Measurements from ENCODE around the gene IL6ST.

Gene IL6ST

GRCh38 chr5:55925181-55925580, 69.6 kb downstream of the IL6ST start:
- no peak overlapping the region for H3K4me3 ChIP-seq (replicated peaks in 1 of 2; ENCODE audit: low read depth in 2 of 2, low read length in 2 of 2)
- no peak for DNase-seq (ENCODE audit: low read depth in 2 of 2)
- TF ChIP-seq, protein P1, sequence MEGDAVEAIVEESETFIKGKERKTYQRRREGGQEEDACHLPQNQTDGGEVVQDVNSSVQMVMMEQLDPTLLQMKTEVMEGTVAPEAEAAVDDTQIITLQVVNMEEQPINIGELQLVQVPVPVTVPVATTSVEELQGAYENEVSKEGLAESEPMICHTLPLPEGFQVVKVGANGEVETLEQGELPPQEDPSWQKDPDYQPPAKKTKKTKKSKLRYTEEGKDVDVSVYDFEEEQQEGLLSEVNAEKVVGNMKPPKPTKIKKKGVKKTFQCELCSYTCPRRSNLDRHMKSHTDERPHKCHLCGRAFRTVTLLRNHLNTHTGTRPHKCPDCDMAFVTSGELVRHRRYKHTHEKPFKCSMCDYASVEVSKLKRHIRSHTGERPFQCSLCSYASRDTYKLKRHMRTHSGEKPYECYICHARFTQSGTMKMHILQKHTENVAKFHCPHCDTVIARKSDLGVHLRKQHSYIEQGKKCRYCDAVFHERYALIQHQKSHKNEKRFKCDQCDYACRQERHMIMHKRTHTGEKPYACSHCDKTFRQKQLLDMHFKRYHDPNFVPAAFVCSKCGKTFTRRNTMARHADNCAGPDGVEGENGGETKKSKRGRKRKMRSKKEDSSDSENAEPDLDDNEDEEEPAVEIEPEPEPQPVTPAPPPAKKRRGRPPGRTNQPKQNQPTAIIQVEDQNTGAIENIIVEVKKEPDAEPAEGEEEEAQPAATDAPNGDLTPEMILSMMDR (IDR thresholded peaks at IDR 0.05; ENCODE audit: low read depth, low read length) = no peak

DNA sequence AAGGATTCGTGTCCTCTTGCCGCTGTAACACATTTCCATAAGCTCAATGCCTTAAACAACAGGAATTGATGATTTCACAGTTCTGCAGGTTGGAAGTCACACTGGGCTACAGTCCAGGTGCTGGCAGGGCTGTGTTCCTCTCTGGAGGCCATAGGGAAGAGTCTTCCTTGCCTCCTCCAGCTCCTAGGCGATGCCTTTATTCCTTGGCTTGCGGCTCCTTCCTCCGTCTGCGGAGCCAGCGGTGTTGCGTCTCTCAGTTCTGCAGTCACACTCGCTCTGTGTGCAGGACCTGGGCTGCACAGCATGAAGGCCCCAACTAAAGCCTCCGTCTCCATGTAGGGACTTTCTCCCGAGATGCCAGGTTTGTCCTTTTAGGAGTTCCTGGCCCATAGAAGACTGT, 70.0 kb downstream of the IL6ST start:
- no peak overlapping the region for H3K4me3 ChIP-seq (replicated peaks in 1 of 2; ENCODE audit: low read depth in 2 of 2, low read length in 2 of 2)
- TF ChIP-seq, protein P1 (IDR thresholded peaks at IDR 0.05; ENCODE audit: low read depth, low read length) = no peak

DNA sequence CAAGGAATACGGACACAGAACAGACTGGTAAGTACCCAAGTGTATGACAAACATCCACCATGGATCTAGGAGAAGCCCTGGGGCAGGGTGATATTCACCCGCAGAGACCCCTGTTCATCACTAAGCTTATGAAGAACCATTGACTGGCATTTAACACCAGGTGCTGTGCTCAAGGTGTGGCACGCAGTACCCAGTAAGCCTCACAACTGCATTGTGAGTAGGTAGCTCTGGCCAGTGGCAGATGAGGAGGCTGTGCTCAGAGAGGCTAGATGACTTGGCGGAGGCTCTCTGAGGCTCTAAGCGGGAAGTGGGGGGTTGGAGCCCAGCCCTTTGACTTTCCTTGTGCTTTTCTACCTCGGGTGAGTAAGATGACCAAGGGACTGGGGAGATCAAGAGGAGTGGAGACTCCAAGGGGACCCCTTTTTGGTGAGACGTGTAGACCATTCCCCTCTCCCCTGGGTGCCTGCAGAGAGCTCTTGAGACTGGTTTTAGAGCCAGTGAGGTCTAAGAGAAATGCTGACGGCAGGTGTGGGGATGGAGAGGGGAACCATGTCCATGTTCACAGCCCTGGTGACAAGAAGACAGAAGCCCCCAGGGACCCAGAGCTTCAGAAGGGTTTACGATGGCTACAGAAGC, 70.8 kb downstream of the IL6ST start:
- no peak for DNase-seq (ENCODE audit: low read depth in 2 of 2)
- no peak overlapping the region for H3K4me3 ChIP-seq (replicated peaks in 1 of 2; ENCODE audit: low read depth in 2 of 2, low read length in 2 of 2)
- TF ChIP-seq, protein P1 (IDR thresholded peaks at IDR 0.05; ENCODE audit: low read depth, low read length) = no peak

More for the DNA sequence above, 70.0 kb downstream of the IL6ST start:
- DNase-seq (ENCODE audit: low read depth in 2 of 2) = no peak

DNA sequence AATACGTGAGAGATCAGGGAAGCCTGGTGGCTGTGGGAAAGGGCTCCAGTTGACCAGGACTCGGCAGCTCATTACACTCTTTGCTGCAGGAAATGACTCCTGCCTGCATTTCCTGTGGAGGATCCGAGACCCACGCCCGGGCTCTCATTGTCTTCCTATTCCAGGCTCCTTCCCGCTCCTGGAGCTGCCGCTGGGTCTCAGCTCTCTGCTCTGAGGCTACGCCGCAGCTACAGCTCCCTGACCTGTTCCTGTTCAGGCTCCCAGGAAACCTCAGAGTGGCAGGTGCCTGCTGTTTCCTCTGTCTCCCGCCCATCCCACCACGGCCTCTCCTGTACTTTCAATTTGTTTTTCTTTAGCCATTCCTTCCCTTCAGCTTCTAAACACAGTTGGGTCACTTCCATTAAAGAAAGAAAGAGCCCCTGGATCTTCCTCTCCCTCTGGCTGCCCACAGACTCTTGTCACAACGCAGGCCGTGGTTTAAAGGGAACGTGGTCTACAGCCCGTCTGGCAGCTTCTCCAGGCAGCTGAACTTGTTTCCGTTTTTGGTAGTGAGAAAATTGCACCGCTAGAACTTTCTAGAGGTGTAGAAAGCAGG, 71.5 kb downstream of the IL6ST start:
- TF ChIP-seq, protein P1 (IDR thresholded peaks at IDR 0.05; ENCODE audit: low read depth, low read length) = no peak
- peak overlapping the region; percentile 13 to 47 for H3K4me3 ChIP-seq (replicated peaks in 1 of 2; ENCODE audit: low read depth in 2 of 2, low read length in 2 of 2)
- DNase-seq (ENCODE audit: low read depth in 2 of 2) = peak; percentile 46 to 58

DNA sequence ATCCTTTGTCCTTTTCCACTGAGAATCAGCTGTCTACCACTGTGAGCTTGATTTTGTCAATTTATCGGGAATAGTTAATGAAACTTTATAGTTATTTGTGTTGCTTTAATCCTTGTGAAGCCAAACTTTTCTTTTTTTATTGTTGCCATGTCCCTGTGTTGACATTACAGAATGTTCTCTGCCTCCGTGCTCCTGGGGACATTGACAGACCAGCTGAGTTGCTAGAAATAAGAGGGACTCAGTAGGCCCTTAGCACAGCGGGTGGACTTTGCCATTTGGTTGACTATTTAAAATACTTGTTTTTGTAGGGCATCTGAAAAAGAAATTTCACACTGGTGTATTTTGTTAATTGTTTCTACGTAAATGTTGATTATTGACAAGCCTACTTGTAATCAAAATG, 73.1 kb downstream of the IL6ST start:
- DNase-seq (ENCODE audit: low read depth in 2 of 2) = no peak
- H3K4me3 ChIP-seq (replicated peaks in 1 of 2; ENCODE audit: low read depth in 2 of 2, low read length in 2 of 2) = no peak overlapping the region
- TF ChIP-seq, protein P1 (IDR thresholded peaks at IDR 0.05; ENCODE audit: low read depth, low read length) = no peak

- H3K4me3 ChIP-seq (replicated peaks in 1 of 2; ENCODE audit: low read depth in 2 of 2, low read length in 2 of 2) = no peak overlapping the region
- peak; percentile 24 to 35 for DNase-seq (ENCODE audit: low read depth in 2 of 2)
- TF ChIP-seq, protein P1 (IDR thresholded peaks at IDR 0.05; ENCODE audit: low read depth, low read length) = peak; percentile 45
Observed at GRCh38 chr5:55920784-55921183, 74.0 kb downstream of the IL6ST start.
